Esophagus squamous epithelium (tissue), 5 donors: Measurements from ENCODE around the gene MYLK3. TPM values are rescaled to one million over a fixed set of nuclear protein-coding genes. Genes with fewer than 3 reads are reported as not detected.

Experiments
- DNase-seq: peaks from one replicate; lab custom pipeline; 2025; lab: John Stamatoyannopoulos, UW
- H3K27ac ChIP-seq, 4 donors: fragments of 200-600 bp; sonication (generic); one replicate each; pipeline ENCODE4 v1.5.1; 2016 to 2019; ENCODE audit warnings: mild to moderate bottlenecking in 1 of 4
- H3K27me3 ChIP-seq, 4 donors: fragments of 200-600 bp; sonication (generic); 1 replicate in 3 of 4; 2 replicates in 1 of 4; pipeline versions ENCODE4 v1.5.1 to v1.6.0; 2017 to 2021; ENCODE audit warnings: antibody characterized with exemption in 1 of 4
- H3K36me3 ChIP-seq, 3 donors: fragments of 200-600 bp; sonication (generic); one replicate each; pipeline ENCODE4 v1.5.1; 2016 to 2019
- H3K4me1 ChIP-seq, 3 donors: fragments of 200-600 bp; sonication (generic); one replicate each; pipeline ENCODE4 v1.5.1; 2017 to 2019
- H3K4me3 ChIP-seq, 4 donors: fragments of 200-600 bp; sonication (generic); 1 replicate in 3 of 4; 2 replicates in 1 of 4; pipeline ENCODE4 v1.5.1; 2016 to 2019; ENCODE audit warnings: mild to moderate bottlenecking in 2 of 4, moderate library complexity in 1 of 4
- H3K9me3 ChIP-seq, 3 donors: fragments of 200-600 bp; sonication (generic); one replicate each; pipeline ENCODE4 v1.5.1; 2016 to 2019
- CTCF ChIP-seq, 6 experiments: fragments of 450-650 bp in 4 of 6; fragments of 200-600 bp in 2 of 6; sonication (generic) in 2 of 6; IDR thresholded peaks; one replicate each; pipeline ENCODE4 v1.5.1; 2016 to 2019; ENCODE audit warnings: antibody characterized with exemption in 6 of 6, mild to moderate bottlenecking in 4 of 6, moderate library complexity in 4 of 6
- POLR2A ChIP-seq, 4 donors: fragments of 450-650 bp; IDR thresholded peaks; one replicate each; pipeline ENCODE4 v1.6.1; 2017; ENCODE audit warnings: antibody characterized with exemption in 4 of 4, mild to moderate bottlenecking in 4 of 4, moderate library complexity in 3 of 4
- WGBS, 2 donors: methylation state at CpG; one replicate each; pipeline ENCODE4 v1.1.5; 2018; 5-methylcytosine and 5-hydroxymethylcytosine counted together
- intact Hi-C: fragments of 100-400 bp; cut with DNase I; formaldehyde crosslinking; loops from one replicate; pipeline ENCODE4 v1.15.0; 2022
- total RNA-seq, 4 donors: library from RNA; depleted of rRNA; stranded (reverse); fragments of >200 nt; gene quantifications; one replicate each; pipeline ENCODE4 v1.1.0, GENCODE V29; 2016
- donor health status: DM: yes; HTN: yes; CAD: no.

The MYLK3 gene
- total RNA-seq, 4 donors from 2014 or later = 0.03 to 0.19 (median 0.08) TPM; not detected in 1

DNA sequence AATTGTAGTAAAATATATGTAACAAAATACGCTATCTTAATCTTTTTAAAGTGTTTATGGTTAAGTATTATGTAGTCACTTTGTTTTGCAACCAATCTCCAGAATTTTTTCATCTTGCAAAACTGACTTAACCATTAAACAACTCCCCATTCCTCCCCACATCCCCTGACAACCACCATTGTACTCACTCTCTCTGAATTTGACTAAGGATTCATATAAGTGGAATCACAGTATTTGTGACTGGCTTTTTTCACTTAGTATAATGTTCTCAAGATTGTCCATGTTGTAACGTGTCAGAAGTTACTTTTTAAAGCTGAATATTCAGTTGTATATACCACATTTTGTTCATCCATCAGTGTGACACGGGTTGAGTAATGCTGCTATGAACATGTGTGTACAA is 48.1 kb downstream of the MYLK3 start:
- Histone ChIP-seq H3K36me3 (peaks cover 0 to 4% (median 0%) of the 10 kb centered on the region in 3 donors), H3K4me1 (no peaks in the 10 kb centered on the region), H3K27me3 (no peaks in the 10 kb centered on the region), H3K4me3 (no peak overlapping the region), H3K9me3 (no peaks in the 10 kb centered on the region), H3K27ac (no peak overlapping the region)
- DNase-seq = no peak
- no peak for TF ChIP-seq CTCF (IDR thresholded peaks at IDR 0.05)
- no peak for TF ChIP-seq POLR2A (IDR thresholded peaks at IDR 0.05)
- 90 to 93% methylated on average over 3 of the region's 3 CpGs for WGBS, 2 donors
- intact Hi-C loops = no loop called here

- H3K27ac ChIP-seq = no peak overlapping the region
- no peaks in the 10 kb centered on the region for H3K27me3 ChIP-seq
- no peaks in the 10 kb centered on the region for H3K4me1 ChIP-seq
- DNase-seq = no peak
- WGBS, 2 donors = 76 to 85% methylated on average over 3 of the region's 3 CpGs
- H3K9me3 ChIP-seq = no peaks in the 10 kb centered on the region
- H3K36me3 ChIP-seq = peaks cover 0 to 4% (median 0%) of the 10 kb centered on the region in 3 donors
- no peak overlapping the region for H3K4me3 ChIP-seq
- intact Hi-C loops = no loop called here
- TF ChIP-seq POLR2A (IDR thresholded peaks at IDR 0.05) (no peak), CTCF (IDR thresholded peaks at IDR 0.05) (no peak)
These were observed 51.2 kb downstream of the MYLK3 start for GRCh38 chr16:46696957-46697356.

- H3K4me1 ChIP-seq = peaks cover 0 to 5% (median 4%) of the 10 kb centered on the region in 3 donors
- no peak for TF ChIP-seq POLR2A (IDR thresholded peaks at IDR 0.05)
- TF ChIP-seq CTCF (IDR thresholded peaks at IDR 0.05) = no peak
- H3K27me3 ChIP-seq = no peaks in the 10 kb centered on the region
- DNase-seq = no peak
- H3K4me3 ChIP-seq = no peak overlapping the region
- no peak overlapping the region for H3K27ac ChIP-seq
- no peaks in the 10 kb centered on the region for H3K9me3 ChIP-seq
- 95 to 98% methylated on average over 4 to 5 of the region's 5 CpGs for WGBS, 2 donors
- intact Hi-C loops = no loop called here
- H3K36me3 ChIP-seq = peaks cover 0 to 4% (median 0%) of the 10 kb centered on the region in 3 donors
These were observed 52.2 kb downstream of the MYLK3 start for GRCh38 chr16:46695937-46696336.

GRCh38 chr16:46693598-46693997 is 54.5 kb downstream of the MYLK3 start:
- TF ChIP-seq POLR2A (IDR thresholded peaks at IDR 0.05) = no peak
- 92 to 100% methylated on average over 2 of the region's 2 CpGs for WGBS, 2 donors
- Histone ChIP-seq H3K9me3 (no peaks in the 10 kb centered on the region), H3K27ac (no peak overlapping the region), H3K27me3 (no peaks in the 10 kb centered on the region), H3K4me3 (no peak overlapping the region), H3K4me1 (peaks cover 0 to 18% (median 16%) of the 10 kb centered on the region in 3 donors), H3K36me3 (peaks cover 0 to 4% (median 0%) of the 10 kb centered on the region in 3 donors)
- intact Hi-C loops = no loop called here
- no peak for DNase-seq

DNA sequence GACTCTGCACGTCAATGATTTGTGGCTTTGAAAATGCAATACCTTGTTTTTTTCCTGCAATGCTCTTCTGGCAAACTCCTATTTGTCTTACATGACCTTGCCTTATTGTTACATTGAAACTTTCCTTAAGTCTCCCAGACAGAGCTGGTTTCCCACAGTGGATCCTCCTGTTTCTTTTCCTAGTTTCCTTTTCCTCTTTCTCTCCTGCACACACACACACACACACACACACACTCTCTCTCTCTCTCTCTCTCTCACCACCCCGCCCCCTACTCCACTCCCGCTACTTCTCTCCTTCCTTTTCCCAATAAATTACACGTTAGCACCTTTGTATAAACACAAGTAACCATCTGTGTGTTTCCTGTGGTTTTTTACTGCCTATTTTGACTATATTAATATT is 56.4 kb downstream of the MYLK3 start:
- H3K4me1 ChIP-seq = peaks cover 7 to 33% (median 23%) of the 10 kb centered on the region in 3 donors
- H3K9me3 ChIP-seq = no peaks in the 10 kb centered on the region
- no peak overlapping the region for H3K27ac ChIP-seq
- 63 to 70% methylated on average over 4 of the region's 4 CpGs for WGBS, 2 donors
- DNase-seq = no peak
- H3K27me3 ChIP-seq = no peaks in the 10 kb centered on the region
- TF ChIP-seq POLR2A (IDR thresholded peaks at IDR 0.05) = no peak
- TF ChIP-seq CTCF (IDR thresholded peaks at IDR 0.05) = no peak
- H3K4me3 ChIP-seq = no peak overlapping the region
- H3K36me3 ChIP-seq = peaks cover 0 to 1% (median 0%) of the 10 kb centered on the region in 3 donors
- intact Hi-C loops = no loop called here
